ENCODE measurements around the gene PNCK. TPM values are rescaled to one million over a fixed set of nuclear protein-coding genes. Genes with fewer than 3 reads are reported as not detected.

Gene PNCK
- total and polyA plus RNA-seq, 2 experiments from 2014 or later = 3.5 to 11.9 TPM

DNA sequence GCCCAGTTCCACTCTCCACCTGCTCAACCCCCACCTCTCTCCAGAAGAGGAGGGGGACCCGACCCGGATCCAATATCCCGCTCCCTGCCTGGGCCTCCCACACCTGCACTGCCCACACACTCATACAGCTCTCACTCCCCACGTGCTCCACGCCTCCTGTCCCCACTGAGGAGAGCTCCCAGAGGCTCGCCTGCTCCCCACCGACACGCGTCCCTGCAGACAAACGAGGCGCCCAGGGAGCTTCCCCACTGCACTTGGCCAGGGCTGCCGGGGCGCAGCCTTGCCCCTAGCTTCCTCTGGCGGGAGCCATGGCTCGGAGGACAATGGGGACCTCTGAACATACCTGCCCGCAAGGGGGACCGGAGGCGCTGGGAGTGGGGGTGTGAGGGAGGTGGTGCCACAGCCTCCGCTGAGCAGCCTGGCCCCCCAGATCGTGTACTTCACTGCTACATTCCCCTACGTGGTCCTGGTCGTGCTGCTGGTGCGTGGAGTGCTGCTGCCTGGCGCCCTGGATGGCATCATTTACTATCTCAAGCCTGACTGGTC lies 19.1 kb upstream of the PNCK start:
- Histone ChIP-seq H3K27ac (ENCODE audit: low read depth) (no peak overlapping the region), H3K4me2 (no peak overlapping the region), H2AFZ (no peak overlapping the region), H3K27me3 (ENCODE audit: insufficient read depth) (no peaks in the 10 kb centered on the region), H3K9me2 (ENCODE audit: insufficient read depth) (no peaks in the 10 kb centered on the region), H3K4me1 (ENCODE audit: insufficient read depth) (no peaks in the 10 kb centered on the region), H3K4me3 (no peak overlapping the region), H4K20me1 (replicated peaks; ENCODE audit: insufficient read depth) (no peaks in the 10 kb centered on the region), H3K79me2 (replicated peaks; ENCODE audit: insufficient read depth) (no peaks in the 10 kb centered on the region), H3K36me3 (ENCODE audit: insufficient read depth) (no peaks in the 10 kb centered on the region), H3F3A (replicated peaks; ENCODE audit: low read depth) (no peaks in the 10 kb centered on the region)
- Mint-ChIP-seq H3K27ac (no peak overlapping the region), H3K4me1 (no peaks in the 10 kb centered on the region; the same call in 2 of the 3 replicates), H3K36me3 (ENCODE audit: low read depth) (peaks cover 22% of the 10 kb centered on the region; the same call in 2 of the 3 replicates), H3K9me3 (peaks cover 3% of the 10 kb centered on the region; the same call in 1 of the 3 replicates), H3K27me3 (ENCODE audit: insufficient read depth, low read depth, poor library complexity) (peaks cover 2% of the 10 kb centered on the region), H3K4me3 (no peak overlapping the region)
- DNase-seq (ENCODE audit: low spot score) (no peak), ATAC-seq (no peak)
- no peak for TF ChIP-seq NANOG (IDR thresholded peaks at IDR 0.05; ENCODE audit: borderline replicate concordance)
- TF ChIP-seq, protein P1, sequence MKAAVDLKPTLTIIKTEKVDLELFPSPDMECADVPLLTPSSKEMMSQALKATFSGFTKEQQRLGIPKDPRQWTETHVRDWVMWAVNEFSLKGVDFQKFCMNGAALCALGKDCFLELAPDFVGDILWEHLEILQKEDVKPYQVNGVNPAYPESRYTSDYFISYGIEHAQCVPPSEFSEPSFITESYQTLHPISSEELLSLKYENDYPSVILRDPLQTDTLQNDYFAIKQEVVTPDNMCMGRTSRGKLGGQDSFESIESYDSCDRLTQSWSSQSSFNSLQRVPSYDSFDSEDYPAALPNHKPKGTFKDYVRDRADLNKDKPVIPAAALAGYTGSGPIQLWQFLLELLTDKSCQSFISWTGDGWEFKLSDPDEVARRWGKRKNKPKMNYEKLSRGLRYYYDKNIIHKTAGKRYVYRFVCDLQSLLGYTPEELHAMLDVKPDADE (IDR thresholded peaks at IDR 0.05) = no peak
- no peak for TF ChIP-seq EZH2 (IDR thresholded peaks at IDR 0.05; ENCODE audit: low read depth, unreplicated experiment)
- TF ChIP-seq, protein P2, sequence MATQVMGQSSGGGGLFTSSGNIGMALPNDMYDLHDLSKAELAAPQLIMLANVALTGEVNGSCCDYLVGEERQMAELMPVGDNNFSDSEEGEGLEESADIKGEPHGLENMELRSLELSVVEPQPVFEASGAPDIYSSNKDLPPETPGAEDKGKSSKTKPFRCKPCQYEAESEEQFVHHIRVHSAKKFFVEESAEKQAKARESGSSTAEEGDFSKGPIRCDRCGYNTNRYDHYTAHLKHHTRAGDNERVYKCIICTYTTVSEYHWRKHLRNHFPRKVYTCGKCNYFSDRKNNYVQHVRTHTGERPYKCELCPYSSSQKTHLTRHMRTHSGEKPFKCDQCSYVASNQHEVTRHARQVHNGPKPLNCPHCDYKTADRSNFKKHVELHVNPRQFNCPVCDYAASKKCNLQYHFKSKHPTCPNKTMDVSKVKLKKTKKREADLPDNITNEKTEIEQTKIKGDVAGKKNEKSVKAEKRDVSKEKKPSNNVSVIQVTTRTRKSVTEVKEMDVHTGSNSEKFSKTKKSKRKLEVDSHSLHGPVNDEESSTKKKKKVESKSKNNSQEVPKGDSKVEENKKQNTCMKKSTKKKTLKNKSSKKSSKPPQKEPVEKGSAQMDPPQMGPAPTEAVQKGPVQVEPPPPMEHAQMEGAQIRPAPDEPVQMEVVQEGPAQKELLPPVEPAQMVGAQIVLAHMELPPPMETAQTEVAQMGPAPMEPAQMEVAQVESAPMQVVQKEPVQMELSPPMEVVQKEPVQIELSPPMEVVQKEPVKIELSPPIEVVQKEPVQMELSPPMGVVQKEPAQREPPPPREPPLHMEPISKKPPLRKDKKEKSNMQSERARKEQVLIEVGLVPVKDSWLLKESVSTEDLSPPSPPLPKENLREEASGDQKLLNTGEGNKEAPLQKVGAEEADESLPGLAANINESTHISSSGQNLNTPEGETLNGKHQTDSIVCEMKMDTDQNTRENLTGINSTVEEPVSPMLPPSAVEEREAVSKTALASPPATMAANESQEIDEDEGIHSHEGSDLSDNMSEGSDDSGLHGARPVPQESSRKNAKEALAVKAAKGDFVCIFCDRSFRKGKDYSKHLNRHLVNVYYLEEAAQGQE (IDR thresholded peaks at IDR 0.05; ENCODE audit: unreplicated experiment) = no peak
- no peak for TF ChIP-seq EZH2phosphoT487 (IDR thresholded peaks at IDR 0.05; ENCODE audit: unreplicated experiment)
- no peak for TF ChIP-seq CREB1 (CRISPR knock-in tag; IDR thresholded peaks at IDR 0.05; ENCODE audit: low read depth)

DNA sequence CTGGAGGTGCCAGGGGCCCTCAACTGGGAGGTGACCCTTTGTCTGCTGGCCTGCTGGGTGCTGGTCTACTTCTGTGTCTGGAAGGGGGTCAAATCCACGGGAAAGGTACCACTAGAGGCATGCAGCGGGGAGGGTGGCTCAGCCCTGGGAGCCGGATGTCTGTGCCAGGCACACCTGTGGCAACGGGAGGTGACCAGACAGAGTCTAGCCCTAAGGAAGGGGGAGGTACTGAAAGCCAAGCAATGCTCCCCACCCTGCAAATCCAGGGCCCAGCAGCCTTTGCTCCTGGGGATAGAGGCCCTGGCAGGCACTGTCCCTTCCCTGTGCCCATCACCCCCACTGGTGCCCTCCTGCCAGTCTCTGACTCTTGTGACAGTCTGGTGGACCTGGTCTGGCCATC lies 18.4 kb upstream of the PNCK start:
- Histone ChIP-seq H3K4me2 (no peak overlapping the region), H3F3A (replicated peaks; ENCODE audit: low read depth) (no peaks in the 10 kb centered on the region), H3K27me3 (ENCODE audit: insufficient read depth) (no peaks in the 10 kb centered on the region), H3K4me3 (no peak overlapping the region), H3K79me2 (replicated peaks; ENCODE audit: insufficient read depth) (no peaks in the 10 kb centered on the region), H3K4me1 (ENCODE audit: insufficient read depth) (no peaks in the 10 kb centered on the region), H3K27ac (ENCODE audit: low read depth) (no peak overlapping the region), H3K36me3 (ENCODE audit: insufficient read depth) (no peaks in the 10 kb centered on the region), H2AFZ (no peak overlapping the region), H3K9me2 (ENCODE audit: insufficient read depth) (no peaks in the 10 kb centered on the region), H4K20me1 (replicated peaks; ENCODE audit: insufficient read depth) (no peaks in the 10 kb centered on the region)
- TF ChIP-seq EZH2phosphoT487 (IDR thresholded peaks at IDR 0.05; ENCODE audit: unreplicated experiment) = no peak
- no peak for TF ChIP-seq ZNF331 (CRISPR knock-in tag; IDR thresholded peaks at IDR 0.05; ENCODE audit: low read depth)
- no peak for TF ChIP-seq EZH2 (IDR thresholded peaks at IDR 0.05; ENCODE audit: low read depth, unreplicated experiment)
- TF ChIP-seq, protein P1 (IDR thresholded peaks at IDR 0.05) = no peak
- TF ChIP-seq STAT1 (IDR thresholded peaks at IDR 0.05; ENCODE audit: unreplicated experiment) = no peak
- no peak for TF ChIP-seq ZNF114 (CRISPR knock-in tag; IDR thresholded peaks at IDR 0.05)
- no peak for TF ChIP-seq CREB1 (CRISPR knock-in tag; IDR thresholded peaks at IDR 0.05; ENCODE audit: low read depth)
- TF ChIP-seq JUNB (IDR thresholded peaks at IDR 0.05; ENCODE audit: unreplicated experiment) = no peak
- TF ChIP-seq POLR2AphosphoS5 (IDR thresholded peaks at IDR 0.05; ENCODE audit: low read depth) = no peak
- TF ChIP-seq, protein P2 (IDR thresholded peaks at IDR 0.05; ENCODE audit: unreplicated experiment) = no peak
- TF ChIP-seq, protein P3, sequence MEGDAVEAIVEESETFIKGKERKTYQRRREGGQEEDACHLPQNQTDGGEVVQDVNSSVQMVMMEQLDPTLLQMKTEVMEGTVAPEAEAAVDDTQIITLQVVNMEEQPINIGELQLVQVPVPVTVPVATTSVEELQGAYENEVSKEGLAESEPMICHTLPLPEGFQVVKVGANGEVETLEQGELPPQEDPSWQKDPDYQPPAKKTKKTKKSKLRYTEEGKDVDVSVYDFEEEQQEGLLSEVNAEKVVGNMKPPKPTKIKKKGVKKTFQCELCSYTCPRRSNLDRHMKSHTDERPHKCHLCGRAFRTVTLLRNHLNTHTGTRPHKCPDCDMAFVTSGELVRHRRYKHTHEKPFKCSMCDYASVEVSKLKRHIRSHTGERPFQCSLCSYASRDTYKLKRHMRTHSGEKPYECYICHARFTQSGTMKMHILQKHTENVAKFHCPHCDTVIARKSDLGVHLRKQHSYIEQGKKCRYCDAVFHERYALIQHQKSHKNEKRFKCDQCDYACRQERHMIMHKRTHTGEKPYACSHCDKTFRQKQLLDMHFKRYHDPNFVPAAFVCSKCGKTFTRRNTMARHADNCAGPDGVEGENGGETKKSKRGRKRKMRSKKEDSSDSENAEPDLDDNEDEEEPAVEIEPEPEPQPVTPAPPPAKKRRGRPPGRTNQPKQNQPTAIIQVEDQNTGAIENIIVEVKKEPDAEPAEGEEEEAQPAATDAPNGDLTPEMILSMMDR (conservative IDR thresholded peaks at IDR 0.05; ENCODE audit: low read depth in 2 of 2) = no peak
- Mint-ChIP-seq H3K4me1 (no peaks in the 10 kb centered on the region; the same call in 2 of the 3 replicates), H3K4me3 (no peak overlapping the region), H3K27ac (no peak overlapping the region), H3K36me3 (ENCODE audit: low read depth) (peaks cover 15% of the 10 kb centered on the region; the same call in 2 of the 3 replicates), H3K27me3 (ENCODE audit: insufficient read depth, low read depth, poor library complexity) (peaks cover 2% of the 10 kb centered on the region), H3K9me3 (peaks cover 3% of the 10 kb centered on the region; the same call in 1 of the 3 replicates)
- ATAC-seq = no peak
- no peak for DNase-seq (ENCODE audit: low spot score)

Data from GM23338 (cell line).